Activated CD8-positive, alpha-beta memory T cell treated with anti-CD3 and anti-CD28 coated beads for 1 hour (primary cell): ENCODE data around the gene OR3A1.
A peak's percentile ranks its signal among the peaks of the same experiment; 100 is the strongest.
"Not testable (repeated sequence)": the region's sequence is repeated elsewhere in the genome, so short reads cannot be mapped to it uniquely, and the experiment has no call there.

ENCODE experiments used
- DNase-seq, 2 donors: peaks; one replicate each; pipeline ENCODE4 v3.0.0-alpha.2; 2020; ENCODE audit warnings: low read depth in 1 of 2; ENCODE audit errors: extremely low read depth in 1 of 2

OR3A1 gene

GRCh38 chr17:3298260-3298659 is at the start of gene OR3A1:
Gene OR3A1 (minus strand): TSS chr17:3298360. CDS start chr17:3292582, 5,778 bp downstream.
- DNase-seq: no peak

- DNase-seq: not testable (repeated sequence)
Observed at GRCh38 chr17:3342782-3343181, 44.6 kb upstream of the OR3A1 start.

- DNase-seq: no peak
Observed at GRCh38 chr17:3335876-3336275, 37.7 kb upstream of the OR3A1 start.

GRCh38 chr17:3318336-3318735 is 20.2 kb upstream of the OR3A1 start:
- DNase-seq: no peak

DNA sequence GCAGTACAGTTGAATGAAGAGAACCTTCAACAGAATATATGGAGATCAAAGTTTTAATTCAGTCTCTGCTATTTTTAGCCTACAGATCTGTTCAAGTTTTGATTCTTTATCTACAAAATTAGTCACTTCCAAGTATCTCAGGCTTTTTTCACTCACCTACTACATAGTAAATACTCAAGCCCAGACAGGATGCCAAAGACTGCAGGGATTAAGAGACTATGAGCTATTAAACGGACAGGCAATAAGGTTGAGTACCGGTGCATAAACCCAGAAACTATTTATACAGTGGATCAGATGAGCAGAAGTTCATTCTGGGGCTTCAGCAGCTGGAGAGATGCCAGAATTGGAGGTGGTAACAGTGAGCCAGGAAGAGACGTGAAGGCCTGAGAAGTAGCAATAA is 18.7 kb upstream of the OR3A1 start:
- DNase-seq: no peak

- DNase-seq: no peak
Observed at GRCh38 chr17:3308603-3309002, 10.4 kb upstream of the OR3A1 start.

GRCh38 chr17:3295632-3296031 is 2.5 kb downstream of the OR3A1 start:
- DNase-seq: no peak

DNA sequence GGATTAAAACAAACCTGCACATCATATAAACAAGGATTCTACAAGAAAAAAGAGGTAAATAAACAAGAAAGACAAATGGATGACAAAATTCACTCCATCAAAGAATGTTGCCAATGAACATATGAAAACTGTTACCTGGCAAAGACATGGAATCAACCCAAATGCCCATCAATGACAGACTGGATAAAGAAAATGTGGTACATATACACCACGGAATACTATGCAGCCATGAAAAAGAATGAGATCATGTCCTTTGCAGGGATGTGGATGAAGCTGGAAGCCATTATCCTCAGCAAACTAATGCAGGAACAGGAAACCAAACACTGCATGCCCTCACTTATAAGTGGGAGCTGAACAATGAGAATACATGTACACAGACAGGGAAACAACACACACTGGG is 4.6 kb downstream of the OR3A1 start:
- DNase-seq: not testable (repeated sequence)

DNA sequence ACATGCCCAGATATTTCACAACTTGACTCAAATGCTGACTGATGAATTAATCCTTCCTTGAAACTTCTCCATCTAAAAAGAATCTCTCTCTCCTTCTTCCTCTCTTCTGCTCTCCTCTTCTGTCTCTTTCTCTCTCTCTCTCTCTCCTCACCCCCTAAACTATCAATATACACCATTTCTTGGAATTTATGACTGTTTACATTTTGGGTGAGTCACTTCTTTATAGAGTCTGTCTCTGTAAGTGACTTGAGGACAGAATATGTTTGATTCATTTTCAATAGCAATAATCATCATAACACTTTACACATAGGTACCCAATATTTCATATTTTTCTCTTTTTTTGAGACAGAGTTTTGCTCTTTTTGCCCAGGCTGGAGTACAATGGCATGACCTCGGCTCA is 15.3 kb downstream of the OR3A1 start:
- DNase-seq: no peak

GRCh38 chr17:3276126-3276525 is 22.0 kb downstream of the OR3A1 start:
- DNase-seq: no peak

- DNase-seq: no peak
Observed at GRCh38 chr17:3271072-3271848, 26.9 kb downstream of the OR3A1 start.

DNA sequence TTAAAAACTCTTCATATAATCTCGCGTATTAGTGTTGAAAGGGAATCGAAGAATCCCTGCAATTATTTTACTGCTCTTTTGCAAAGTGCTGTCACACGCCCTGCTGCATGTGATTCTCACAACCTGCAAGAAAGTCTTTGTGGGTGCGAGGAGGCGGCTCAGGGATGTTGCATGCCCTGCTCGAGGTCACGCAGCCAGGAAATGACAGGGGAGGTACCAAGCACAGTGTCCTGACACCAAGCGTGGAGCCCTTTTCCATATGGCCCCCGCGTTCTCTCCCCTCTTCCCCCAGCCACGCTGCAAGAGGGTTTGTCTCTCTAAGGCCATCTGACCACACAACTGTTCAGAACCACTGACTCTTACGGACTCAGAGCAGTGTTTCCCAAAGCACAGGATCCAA is 37.6 kb downstream of the OR3A1 start:
- DNase-seq: peak in 1 of 2 donors; percentile 3

DNA sequence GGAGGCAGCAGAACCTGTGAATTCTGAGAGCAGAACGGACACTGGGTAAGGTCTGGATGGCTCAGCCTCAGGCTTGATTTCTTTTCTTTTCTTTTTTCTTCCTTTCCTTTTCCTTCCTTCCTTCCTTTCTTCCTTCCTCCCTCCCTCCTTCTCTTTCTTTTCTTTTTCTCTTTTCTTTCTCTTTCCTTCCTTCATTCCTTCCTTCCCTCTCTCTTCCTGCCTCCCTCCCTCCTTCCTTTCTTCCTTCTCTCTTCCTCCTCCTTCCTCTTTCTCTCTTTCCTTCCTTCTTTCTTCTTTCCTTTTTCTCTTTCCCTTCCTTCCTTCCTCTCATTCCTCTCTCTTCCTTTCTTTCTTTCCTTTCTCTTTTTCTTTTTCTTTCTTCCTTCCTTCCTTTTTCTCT is 38.0 kb downstream of the OR3A1 start:
- DNase-seq: no peak

GRCh38 chr17:3256575-3256974 is 41.6 kb downstream of the OR3A1 start:
- no peak for DNase-seq

- DNase-seq: not testable (repeated sequence)
Observed at GRCh38 chr17:3249013-3249412, 49.1 kb downstream of the OR3A1 start.

- not testable (repeated sequence) for DNase-seq
Observed at GRCh38 chr17:3244841-3245240, 53.3 kb downstream of the OR3A1 start.

GRCh38 chr17:3241044-3241443 is 57.1 kb downstream of the OR3A1 start:
- DNase-seq: not testable (repeated sequence)
